HG03159 (cell line): ENCODE results near the gene NPTXR.

Experiments used
- ATAC-seq: cut with Tn5 transposase; IDR thresholded peaks from one replicate; pipeline ENCODE4 v1.9.1; 2021; ENCODE audit warnings: mild to moderate bottlenecking, moderate library complexity; ENCODE audit not compliant: unreplicated experiment

Gene NPTXR

GRCh38 chr22:38774496-38775166 lies 69.2 kb downstream of the NPTXR start:
- no peak for ATAC-seq

GRCh38 chr22:38773363-38773946 lies 70.4 kb downstream of the NPTXR start:
- ATAC-seq, result no peak

- no peak for ATAC-seq
These were observed 71.3 kb downstream of the NPTXR start for GRCh38 chr22:38772623-38772873.

GRCh38 chr22:38770257-38770949 lies 73.4 kb downstream of the NPTXR start:
- ATAC-seq, result no peak
